COLO668 (cell line): ENCODE results near the gene PPP6R1.
A peak's percentile ranks its signal among the peaks of the same experiment; 100 is the strongest.

Source experiments
- DNase-seq: peaks from one replicate; lab custom pipeline; 2025; ENCODE audit not compliant: unreplicated experiment; lab: John Stamatoyannopoulos, UW

PPP6R1 gene

GRCh38 chr19:55258476-55258827, 365 bp downstream of the PPP6R1 start:
- peak; percentile 54 for DNase-seq

- DNase-seq, result peak; percentile 31
Observed at GRCh38 chr19:55257461-55258420, 1.1 kb downstream of the PPP6R1 start.

DNA sequence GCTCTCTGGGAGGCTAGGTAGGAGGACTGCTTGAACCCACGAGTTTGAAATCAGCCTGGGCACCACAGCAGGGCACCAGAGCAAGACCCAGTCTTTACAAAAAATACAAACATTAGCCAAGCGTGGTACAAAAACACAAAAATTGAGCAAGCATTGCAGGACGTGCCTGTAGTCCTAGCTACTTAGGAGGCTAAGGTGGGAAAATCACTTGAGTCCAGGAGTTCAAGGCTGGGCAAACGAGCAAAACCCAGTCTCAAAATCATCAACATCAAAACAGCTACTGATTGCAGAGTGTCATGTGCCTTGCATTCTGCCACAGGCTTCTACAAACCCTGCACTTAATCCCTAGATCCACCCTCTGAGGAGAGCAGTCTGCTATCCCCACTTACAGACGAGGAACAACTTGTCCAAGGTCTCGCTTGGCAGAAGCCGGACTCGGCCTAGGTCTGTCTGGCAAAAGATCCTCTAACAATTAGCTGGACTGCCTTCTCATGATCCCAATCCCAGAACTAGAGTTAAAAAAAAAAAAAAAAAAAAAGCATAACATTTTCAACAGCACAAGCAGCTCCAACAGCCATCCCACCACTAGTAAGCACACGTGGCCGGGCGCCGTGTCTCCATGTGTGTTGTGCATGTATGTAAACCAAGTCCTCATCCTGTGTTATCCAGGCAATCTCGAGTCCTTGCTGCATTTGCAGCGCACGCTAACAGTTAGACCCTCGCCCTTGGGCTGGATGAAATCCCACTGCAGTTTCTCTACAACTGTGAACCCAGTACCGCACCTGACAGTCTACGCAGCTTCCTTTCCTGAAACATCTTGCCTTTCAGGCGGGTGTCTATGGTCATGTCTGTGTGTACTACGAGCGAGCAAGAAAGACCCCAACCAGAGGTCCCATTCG, 2.0 kb downstream of the PPP6R1 start:
- peak; percentile 39 for DNase-seq

GRCh38 chr19:55255618-55256423, 3.0 kb downstream of the PPP6R1 start:
- DNase-seq, result peak; percentile 53

- peak; percentile 43 for DNase-seq
Observed at GRCh38 chr19:55254625-55254977, 4.2 kb downstream of the PPP6R1 start.

- DNase-seq, result peak; percentile 94
Observed at GRCh38 chr19:55253842-55254624, 4.8 kb downstream of the PPP6R1 start.

DNA sequence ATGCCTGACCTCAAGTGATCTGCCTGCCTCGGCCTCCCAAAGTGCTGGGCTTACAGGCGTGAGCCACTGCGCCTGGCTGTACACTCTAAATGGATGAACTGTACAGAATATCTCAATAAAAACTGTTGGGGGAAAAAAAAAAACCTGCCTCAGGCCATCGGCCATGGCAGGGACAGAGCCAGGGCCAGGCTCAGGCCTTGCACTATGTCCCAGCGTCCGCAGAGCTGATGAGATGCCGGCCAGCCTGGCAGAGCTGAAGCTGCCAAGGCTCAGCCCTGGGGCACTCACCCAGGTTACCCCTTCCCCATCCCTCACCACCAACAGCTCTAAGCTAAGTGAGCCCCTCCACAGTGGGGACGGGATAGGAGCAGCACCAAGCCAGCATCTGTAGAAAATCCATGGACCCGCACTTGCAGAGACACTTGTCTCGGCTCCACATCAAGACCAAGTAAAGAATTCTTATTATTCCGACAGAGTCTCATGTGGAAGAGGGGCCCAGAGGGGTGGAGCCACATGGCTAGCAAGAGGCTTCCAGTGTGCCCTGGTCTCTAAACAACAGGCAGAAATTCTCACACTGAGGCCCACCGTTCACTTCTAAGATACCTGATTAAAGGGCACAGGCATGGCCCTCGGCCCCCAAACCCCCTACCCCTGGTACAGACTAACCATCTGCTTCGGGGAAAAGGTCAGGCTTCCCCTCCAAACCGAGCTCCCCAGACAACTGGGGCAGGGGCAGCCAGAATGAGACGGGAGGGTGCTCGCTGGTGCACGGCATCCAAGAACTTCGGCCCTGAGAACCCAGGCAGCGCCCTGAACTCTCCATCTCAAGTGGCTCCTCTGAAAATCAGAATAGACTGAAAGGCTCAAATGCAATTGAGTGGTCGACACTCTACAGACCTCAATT, 5.8 kb downstream of the PPP6R1 start:
- peak; percentile 15 for DNase-seq

GRCh38 chr19:55251341-55252081, 7.3 kb downstream of the PPP6R1 start:
- DNase-seq, result peak; percentile 25

- no peak for DNase-seq
Observed at GRCh38 chr19:55250262-55251036, 8.4 kb downstream of the PPP6R1 start.

DNA sequence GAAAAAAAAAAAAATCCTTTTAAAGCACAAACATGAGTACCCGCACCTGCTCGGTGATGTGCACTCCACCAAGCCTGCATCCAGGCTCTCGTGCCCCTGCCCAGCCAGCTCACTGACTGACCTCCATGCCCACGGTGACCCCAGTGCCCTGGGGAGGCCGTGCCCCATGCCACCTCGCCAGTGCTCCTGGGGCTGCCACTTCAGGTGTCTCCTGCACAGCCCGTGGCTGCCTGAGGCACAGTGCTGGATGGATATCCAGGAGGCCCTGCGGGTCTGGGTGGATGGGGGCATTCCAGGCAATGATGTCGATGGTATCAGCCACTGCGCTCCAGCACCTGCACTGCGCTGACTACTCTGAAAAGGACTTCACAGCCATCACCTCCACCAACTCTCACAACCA, 9.0 kb downstream of the PPP6R1 start:
- no peak for DNase-seq

DNA sequence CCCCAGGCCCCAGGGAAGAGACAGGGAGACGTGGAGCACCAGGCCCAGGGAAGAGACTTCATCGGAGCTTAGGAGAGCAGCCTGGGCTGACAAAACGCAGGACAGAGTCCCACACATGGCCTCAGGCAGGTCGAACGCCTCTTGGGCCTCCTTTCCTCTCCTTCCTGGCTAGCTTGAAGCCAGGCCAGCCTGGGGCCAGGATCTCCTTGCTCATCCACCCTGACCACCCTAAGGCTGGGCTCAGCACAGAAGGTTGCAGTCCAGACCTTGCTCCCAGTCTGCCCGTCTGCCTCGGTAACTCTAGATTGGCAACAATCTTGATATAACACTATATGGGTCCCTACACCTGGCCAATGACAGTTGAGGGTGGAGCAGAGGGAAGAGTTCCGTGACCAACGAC, 10.1 kb downstream of the PPP6R1 start:
- DNase-seq, result no peak

DNA sequence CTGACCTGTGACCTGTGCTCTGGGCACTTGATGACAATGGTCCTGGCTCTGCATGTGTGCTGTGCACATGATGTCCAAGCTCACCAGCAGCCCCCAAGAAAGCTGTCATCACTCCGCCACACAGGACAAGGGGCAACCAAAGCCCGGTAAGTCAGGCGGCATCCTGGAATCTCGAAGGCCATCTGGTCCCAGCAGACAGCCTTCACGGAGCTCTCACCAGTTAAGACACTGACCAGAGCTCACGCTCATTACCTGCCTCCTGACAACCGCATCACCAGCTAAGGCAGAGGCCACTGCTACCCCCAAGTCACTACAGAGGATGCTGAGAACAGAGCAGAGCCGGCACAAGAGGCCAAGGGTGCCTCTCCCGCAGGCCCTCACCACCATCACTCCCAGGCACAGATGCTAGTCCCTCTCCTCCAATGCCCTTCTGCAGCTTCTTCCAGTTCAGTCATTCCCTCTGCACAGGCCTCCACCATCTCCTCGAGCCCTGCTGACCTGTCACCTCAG, 10.6 kb downstream of the PPP6R1 start:
- no peak for DNase-seq

DNA sequence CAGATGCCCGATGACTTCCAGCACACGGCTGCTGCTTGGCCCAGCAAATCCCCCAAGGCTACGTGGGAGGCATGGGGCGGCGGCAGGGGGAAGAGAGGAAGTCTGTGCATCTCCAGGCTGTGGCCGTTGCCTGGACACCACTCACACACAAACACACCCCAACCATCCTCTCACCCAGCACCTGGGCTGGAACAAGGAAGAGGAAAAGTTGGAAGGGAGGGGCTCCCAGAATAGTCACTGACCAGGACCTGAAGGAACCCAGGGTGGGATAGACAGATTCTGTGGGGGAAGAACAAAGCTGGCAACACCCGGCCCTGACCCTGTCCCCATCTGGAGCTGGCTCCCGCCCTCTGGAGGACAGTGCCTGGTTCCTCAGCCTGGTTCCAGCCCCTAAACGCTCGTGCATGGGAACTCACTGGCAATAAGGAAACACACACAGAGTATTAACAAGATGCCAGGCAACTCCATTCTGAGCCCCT, 11.2 kb downstream of the PPP6R1 start:
- DNase-seq, result peak; percentile 87

DNA sequence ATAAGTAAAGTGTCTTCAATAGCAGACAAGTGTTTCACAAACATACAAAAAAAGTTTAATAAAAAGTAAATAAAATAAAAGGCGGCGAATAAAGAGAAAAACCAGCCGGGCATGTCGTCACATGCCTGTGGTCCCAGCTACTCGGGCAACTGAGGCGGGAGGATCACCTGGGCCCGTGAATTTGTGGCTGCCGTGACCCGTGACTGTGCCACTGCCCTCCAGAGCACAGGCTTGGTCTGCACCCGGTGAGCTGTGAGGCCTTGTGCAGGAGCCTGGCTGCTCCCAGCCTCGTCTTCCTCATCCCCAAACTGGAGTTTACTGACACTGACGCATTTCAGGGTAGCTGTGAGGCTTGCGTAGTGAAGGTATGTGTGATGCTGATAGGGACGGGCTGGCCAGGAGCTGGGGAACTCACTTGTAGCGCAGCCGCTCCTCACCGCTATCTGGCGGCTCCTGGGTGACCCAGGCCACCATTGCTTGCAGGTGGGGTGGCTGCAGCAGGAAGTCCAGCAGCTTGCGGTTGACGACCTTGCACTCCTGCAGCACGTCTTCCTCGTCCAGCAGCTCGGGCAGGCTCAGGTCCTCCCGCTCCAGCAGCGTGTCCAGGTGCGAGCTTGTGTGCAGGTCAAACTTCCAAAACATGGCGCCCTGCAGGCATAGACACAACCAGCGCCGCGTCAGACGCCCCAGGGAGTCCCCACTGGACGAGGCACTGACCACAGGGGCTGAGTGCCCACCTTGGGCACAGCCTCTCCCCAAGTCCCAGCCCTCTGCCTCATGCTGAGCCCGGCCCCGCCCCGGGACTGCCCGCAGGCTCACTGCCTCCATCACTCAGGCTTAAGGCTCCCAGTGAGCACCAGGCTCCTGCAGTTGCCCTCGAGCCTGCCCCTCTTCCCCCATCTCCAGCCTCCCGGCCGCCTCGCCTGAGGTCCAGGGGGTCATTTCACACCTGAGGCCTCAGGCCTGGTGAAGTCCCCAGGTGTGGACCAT, 12.1 kb downstream of the PPP6R1 start:
- DNase-seq, result no peak

DNA sequence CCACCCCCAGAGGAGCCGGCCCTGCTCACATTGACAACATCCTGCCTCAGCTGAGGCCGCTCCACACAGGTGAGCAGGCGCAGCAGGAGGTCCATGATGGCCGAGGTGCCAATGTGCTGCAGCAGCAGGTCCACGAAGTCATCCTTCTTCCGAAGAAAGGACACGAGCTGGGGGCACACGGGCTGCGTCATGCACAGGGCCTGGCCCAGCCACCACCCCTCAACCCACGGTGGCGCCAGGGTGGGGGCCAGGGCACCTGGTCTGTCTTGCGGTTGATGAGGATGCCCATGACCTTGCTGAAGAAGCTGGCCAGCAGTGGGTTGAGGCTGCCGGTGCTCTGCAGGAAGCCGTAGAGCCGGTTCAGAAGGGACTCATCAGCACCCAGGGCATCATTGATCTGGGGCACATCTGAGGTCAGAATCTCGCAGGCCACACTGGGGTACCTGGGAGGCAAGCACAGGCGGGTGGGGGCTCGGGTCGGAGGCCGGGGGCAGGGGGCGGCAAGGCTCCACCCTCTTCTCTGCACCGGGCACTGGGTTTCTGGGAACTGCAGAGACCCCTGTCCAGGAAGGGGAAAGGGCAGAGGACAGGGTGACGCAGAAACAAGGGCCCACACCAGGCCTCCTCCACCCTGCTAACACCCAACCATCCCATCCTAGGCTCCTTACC, 13.4 kb downstream of the PPP6R1 start:
- DNase-seq, result no peak
